Measurements from ENCODE around the gene CKLF.

- TF ChIP-seq CTCF (IDR thresholded peaks at IDR 0.05) (no peak), USF2 (IDR thresholded peaks at IDR 0.05; ENCODE audit: borderline replicate concordance, low read depth, low read length) (no peak), NRF1 (IDR thresholded peaks at IDR 0.05; ENCODE audit: low read depth, low read length) (no peak), TCF12 (IDR thresholded peaks at IDR 0.05) (no peak), YY1 (IDR thresholded peaks at IDR 0.05; ENCODE audit: low read depth) (no peak), MXI1 (IDR thresholded peaks at IDR 0.05; ENCODE audit: low read depth, low read length) (no peak), USF1 (IDR thresholded peaks at IDR 0.05; ENCODE audit: borderline replicate concordance, low read depth) (no peak), POLR2AphosphoS5 (IDR thresholded peaks at IDR 0.05; ENCODE audit: low read depth, low read length) (no peak)
Observed at GRCh38 chr16:66509576-66509975, 42.8 kb upstream of the CKLF start.

Measured in SK-N-SH (cell line).